Measurements from ENCODE around the gene MED13L.

GRCh38 chr12:116194935-116195431 lies 82.5 kb downstream of the MED13L start:
- TF ChIP-seq EZH2 (IDR thresholded peaks at IDR 0.05; ENCODE audit: insufficient read depth, poor library complexity, severe bottlenecking): no peak
- TF ChIP-seq EZH2phosphoT487 (IDR thresholded peaks at IDR 0.05; ENCODE audit: insufficient read depth, low read depth): no peak
